HepG2 (cell line): ENCODE measurements around the gene FUCA1. TPM values are rescaled to one million over a fixed set of nuclear protein-coding genes. Genes with fewer than 3 reads are reported as not detected.

Experiments used
- ATAC-seq: fragments of 200-7000 bp; cut with Tn5 transposase; 3 replicates; pipeline ENCODE4 v1.9.1; 2020; ENCODE audit warnings: mild to moderate bottlenecking, moderate library complexity
- BruUV-seq: library from RNA; stranded (reverse); fragments of 400-500 nt; replicated peaks from 2 replicates; lab custom pipeline; 2021; lab: Mats Ljungman, UMichigan
- CTCF ChIA-PET: fragments of 300-600 bp; formaldehyde crosslinking; extraction: SDS; loops from one replicate; lab custom pipeline; 2021; ENCODE audit warnings: low total read pairs, inconsistent platforms, low intra/inter-chr PET ratio; lab: Yijun Ruan, JAX
- POLR2A ChIA-PET: fragments of 350-600 bp; sonication (Branson Sonifier 250); formaldehyde crosslinking; loops from one replicate; lab custom pipeline; 2020; ENCODE audit warnings: antibody characterized with exemption, inconsistent platforms; lab: Yijun Ruan, JAX
- DNase-seq: peaks from one replicate; pipeline ENCODE4 v3.0.0-alpha.2; 2015; ENCODE audit warnings: low spot score
- FAIRE-seq: peaks from 3 replicates; lab custom pipeline; 2011; peaks lifted over from hg19 to GRCh38; lab: Jason Lieb, UNC
- H2AFZ ChIP-seq: one replicate; pipeline ENCODE4 v1.6.1; 2011; ENCODE audit warnings: low read length, inconsistent platforms
- H3K27ac ChIP-seq: fragments of 300-600 bp; 3 replicates; pipeline ENCODE4 v1.8.0; 2011; ENCODE audit warnings: mixed run types, mild to moderate bottlenecking, mixed read lengths, low read length, inconsistent platforms; ENCODE audit not compliant: insufficient read depth; ENCODE audit errors: extremely low read length
- H3K27me3 ChIP-seq, 2 experiments: fragments of 200-600 bp in 1 of 2; 2 replicates in 1 of 2; 3 replicates in 1 of 2; pipeline versions ENCODE4 v1.6.0 to v1.8.0; 2011; ENCODE audit warnings: low read length in 2 of 2, mild to moderate bottlenecking in 2 of 2, moderate library complexity in 2 of 2, inconsistent platforms in 1 of 2; ENCODE audit not compliant: insufficient read depth in 2 of 2, control insufficient read depth in 1 of 2
- H3K36me3 ChIP-seq, 2 experiments: fragments of 200-600 bp in 1 of 2; replicated peaks in 1 of 2; 2 replicates in 1 of 2; 3 replicates in 1 of 2; pipeline versions ENCODE4 v1.5.1 to v1.8.0; 2011; ENCODE audit warnings: low read length in 2 of 2, inconsistent platforms in 1 of 2; ENCODE audit not compliant: insufficient read depth in 2 of 2, control insufficient read depth in 1 of 2
- H3K4me1 ChIP-seq: 2 replicates; pipeline ENCODE4 v1.5.1; 2012; ENCODE audit warnings: low read length, inconsistent platforms; ENCODE audit not compliant: insufficient read depth
- H3K4me2 ChIP-seq: 2 replicates; pipeline ENCODE4 v1.6.0; 2011; ENCODE audit warnings: low read depth, low read length, inconsistent platforms
- H3K4me3 ChIP-seq, 3 experiments: fragments of 200-600 bp in 1 of 3; sonication (generic), shearing (Covaris generic) in 1 of 3; replicated peaks in 1 of 3; 2 replicates each; pipeline ENCODE4 v1.5.1; 2011 to 2016; ENCODE audit warnings: low read length in 3 of 3, inconsistent platforms in 2 of 3, low read depth in 2 of 3, mild to moderate bottlenecking in 2 of 3, control low read depth in 1 of 3, mixed read lengths in 1 of 3; ENCODE audit not compliant: insufficient read depth in 1 of 3
- H3K79me2 ChIP-seq: one replicate; pipeline ENCODE4 v1.6.1; 2011; ENCODE audit warnings: low read length, inconsistent platforms; ENCODE audit not compliant: insufficient read depth
- H3K9ac ChIP-seq: 2 replicates; pipeline ENCODE4 v1.6.0; 2011; ENCODE audit warnings: mild to moderate bottlenecking, low read depth, low read length, inconsistent platforms; ENCODE audit not compliant: insufficient read depth
- H3K9me3 ChIP-seq: 2 replicates; pipeline ENCODE4 v1.5.1; 2012; ENCODE audit warnings: mild to moderate bottlenecking, low read length
- H4K20me1 ChIP-seq: 2 replicates; pipeline ENCODE4 v1.6.0; 2011; ENCODE audit warnings: inconsistent platforms, mild to moderate bottlenecking, low read length, moderate library complexity; ENCODE audit not compliant: insufficient read depth
- AGO1 ChIP-seq: fragments of 200-400 bp; formaldehyde crosslinking; IDR thresholded peaks from 2 replicates; pipeline ENCODE4 v1.6.1; 2017; ENCODE audit warnings: mild to moderate bottlenecking, low read depth, low read length, moderate library complexity; ENCODE audit not compliant: poor library complexity, severe bottlenecking
- KDM2A ChIP-seq: sonication (generic); formaldehyde crosslinking; IDR thresholded peaks from 2 replicates; pipeline ENCODE4 v1.4.0; 2020; ENCODE audit warnings: low read depth, missing genetic modification reagents, borderline replicate concordance
- NFE2L1 ChIP-seq: sonication (generic); formaldehyde crosslinking; IDR thresholded peaks from 2 replicates; pipeline ENCODE4 v1.4.0; 2020; ENCODE audit warnings: missing genetic modification reagents, mild to moderate bottlenecking, borderline replicate concordance
- PAF1 ChIP-seq: IDR thresholded peaks from 2 replicates; pipeline ENCODE4 v1.6.1; 2016; ENCODE audit warnings: missing genetic modification reagents, missing compliant biosample characterization
- POLR2AphosphoS2 ChIP-seq: IDR thresholded peaks from 2 replicates; pipeline ENCODE4 v1.6.1; 2011; ENCODE audit warnings: low read depth, low read length, improper control_type of control experiment
- ZNF710 ChIP-seq: sonication (generic); formaldehyde crosslinking; IDR thresholded peaks from 2 replicates; pipeline ENCODE4 v1.5.0; 2020; ENCODE audit warnings: mild to moderate bottlenecking, missing genetic modification reagents, borderline replicate concordance
- ZSCAN25 ChIP-seq: sonication (generic); formaldehyde crosslinking; IDR thresholded peaks from 2 replicates; pipeline ENCODE4 v1.8.0; 2022; ENCODE audit warnings: mild to moderate bottlenecking, missing genetic modification reagents
- WGBS: methylation state at CpG from one replicate; pipeline ENCODE4 v1.1.6; 2017; ENCODE audit warnings: low lambda C conversion rate; 5-methylcytosine and 5-hydroxymethylcytosine counted together
- in situ Hi-C: cut with HindIII; loops from 2 replicates; pipeline ENCODE4 v1.10.0; 2017; ENCODE audit warnings: low pct_unique_long_range_greater_than_20kb; ENCODE audit not compliant: extremely low pct_ligation_motif_present
- intact Hi-C: fragments of 100-400 bp; cut with micrococcal nuclease; formaldehyde crosslinking; loops from one replicate; pipeline ENCODE4 v1.10.0; 2022; ENCODE audit not compliant: unreplicated experiment
- polyA plus RNA-seq, 8 experiments: library from polyadenylated mRNA; depleted of rRNA in 3 of 8; stranded (reverse) in 7 of 8; unstranded in 1 of 8; fragments of >200 nt; fragmentation: Illumina TruSeq in 4 of 8; extraction: Trizol in 4 of 8; gene quantifications; 2 replicates each; pipeline versions ENCODE4 v1.2.1 to v1.2.3, GENCODE V29; 2011 to 2016; ENCODE audit warnings: low read depth in 4 of 8, missing spikeins in 1 of 8, mixed read lengths in 1 of 8; ENCODE audit not compliant: insufficient read depth in 1 of 8
- total RNA-seq, 5 experiments: library from RNA; depleted of rRNA; stranded (reverse); fragments of >200 nt; fragmentation: Illumina TruSeq; extraction: Trizol; gene quantifications; 2 replicates each; pipeline ENCODE4 v1.2.3, GENCODE V29; 2016; ENCODE audit warnings: low read depth in 1 of 5
- TF ChIP-seq, protein P1 (sequence below): sonication (generic); formaldehyde crosslinking; IDR thresholded peaks from 2 replicates; pipeline ENCODE4 v1.4.0; 2020; ENCODE audit warnings: missing genetic modification reagents, borderline replicate concordance

Gene FUCA1
- total and polyA plus RNA-seq, 2 of the 13 experiments (the other 11 are each of a cell fraction or from before 2014, with no cell fraction given): 32.7 to 33.6 TPM

DNA sequence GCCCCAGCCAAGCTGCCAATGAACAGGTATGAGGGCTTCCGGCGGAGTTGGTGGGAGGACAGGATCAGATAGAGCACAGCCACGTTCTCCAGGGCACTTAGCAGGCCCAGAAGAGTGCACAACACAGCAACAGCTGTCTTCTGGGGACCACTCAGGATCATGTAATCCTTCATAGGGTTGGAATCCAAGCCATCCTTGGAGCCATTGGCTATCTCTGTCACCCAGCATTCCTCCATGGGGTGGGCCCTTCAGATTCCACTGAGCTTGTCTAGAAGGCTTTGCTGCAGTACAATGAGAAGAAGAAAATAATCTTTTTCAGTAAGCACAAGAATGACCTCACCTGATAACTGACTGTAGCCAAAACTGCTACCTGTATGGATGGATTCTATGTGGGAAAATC, 7.3 kb upstream of the FUCA1 start (continued):
- TF ChIP-seq AGO1: no peak

GRCh38 chr1:23872421-23872820, 4.3 kb upstream of the FUCA1 start:
- 61% methylated on average over 3 of the region's 3 CpGs for WGBS
- no peaks in the 10 kb centered on the region for H4K20me1 ChIP-seq
- no peaks in the 10 kb centered on the region for H3K36me3 ChIP-seq
- TF ChIP-seq, protein P1, sequence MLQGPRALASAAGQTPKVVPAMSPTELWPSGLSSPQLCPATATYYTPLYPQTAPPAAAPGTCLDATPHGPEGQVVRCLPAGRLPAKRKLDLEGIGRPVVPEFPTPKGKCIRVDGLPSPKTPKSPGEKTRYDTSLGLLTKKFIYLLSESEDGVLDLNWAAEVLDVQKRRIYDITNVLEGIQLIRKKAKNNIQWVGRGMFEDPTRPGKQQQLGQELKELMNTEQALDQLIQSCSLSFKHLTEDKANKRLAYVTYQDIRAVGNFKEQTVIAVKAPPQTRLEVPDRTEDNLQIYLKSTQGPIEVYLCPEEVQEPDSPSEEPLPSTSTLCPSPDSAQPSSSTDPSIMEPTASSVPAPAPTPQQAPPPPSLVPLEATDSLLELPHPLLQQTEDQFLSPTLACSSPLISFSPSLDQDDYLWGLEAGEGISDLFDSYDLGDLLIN (CRISPR knock-in tag): no peak
- no peak overlapping the region for H3K4me2 ChIP-seq
- FAIRE-seq (no peak), ATAC-seq (no peak), DNase-seq (no peak)
- POLR2A ChIA-PET: no interaction called here
- no peak overlapping the region for H3K27ac ChIP-seq
- H3K79me2 ChIP-seq: peaks cover under 1% of the 10 kb centered on the region
- in situ Hi-C loops (no loop called here), intact Hi-C loops (no loop called here)
- H3K9ac ChIP-seq: no peak overlapping the region
- no peaks in the 10 kb centered on the region; a peak in 2 of 5 replicates for H3K27me3 ChIP-seq
- peaks cover 20% of the 10 kb centered on the region for H3K4me1 ChIP-seq
- no peaks in the 10 kb centered on the region for H3K9me3 ChIP-seq
- CTCF ChIA-PET: no interaction called here
- BruUV-seq: no TSS peak
- no peak overlapping the region for H2AFZ ChIP-seq
- H3K4me3 ChIP-seq: no peak overlapping the region

DNA sequence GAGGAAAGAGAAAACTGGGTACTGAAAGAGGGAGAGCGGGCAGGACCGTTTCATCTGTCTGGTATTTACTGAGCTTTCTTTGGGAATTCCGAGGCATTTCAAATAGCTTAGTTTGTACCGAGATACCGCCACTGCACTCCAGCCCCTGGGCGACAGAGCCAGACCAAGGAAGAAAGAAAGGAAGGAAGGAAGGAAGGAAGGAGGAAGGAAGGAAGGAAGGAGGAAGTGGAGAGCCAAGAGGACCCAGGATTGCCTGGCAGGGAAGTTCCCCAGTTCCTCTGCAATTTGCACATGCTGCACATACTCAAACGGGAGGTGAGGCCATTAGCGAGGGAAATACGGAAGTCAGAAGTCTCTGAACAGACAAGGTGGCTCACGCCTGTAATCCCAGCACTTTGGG, 961 bp upstream of the FUCA1 start:
- no peaks in the 10 kb centered on the region; a peak in 2 of 5 replicates for H3K27me3 ChIP-seq
- no peaks in the 10 kb centered on the region for H4K20me1 ChIP-seq
- CTCF ChIA-PET: interaction anchor here (0.8 to 2.2 kb wide), 2 partner anchors 48 to 59 kb away, joined by 3 to 15 read pairs; no protein-coding TSS in a partner anchor
- WGBS: 10% methylated on average over 10 of the region's 10 CpGs
- ATAC-seq: peak; percentile 15
- intact Hi-C loops: loop anchor here (5.0 to 10.0 kb wide), 2 partner anchors 67 to 94 kb away; partner anchors contain the start of genes GALE and PITHD1
- peak overlapping the region; percentile 37 for H3K27ac ChIP-seq
- peaks cover 33% of the 10 kb centered on the region for H3K4me1 ChIP-seq
- peaks cover 3% of the 10 kb centered on the region for H3K79me2 ChIP-seq
- peak overlapping the region; percentile 86 for H3K4me2 ChIP-seq
- no peak for DNase-seq
- H3K9me3 ChIP-seq: no peaks in the 10 kb centered on the region
- 0 out of 5 replicates have a peak, but pooled peaks cover 0 to 4% of the 10 kb centered on the region in 2 experiments for H3K36me3 ChIP-seq
- no TSS peak for BruUV-seq
- no peak for FAIRE-seq
- POLR2A ChIA-PET: interaction anchor here (1.4 to 2.3 kb wide), 3 partner anchors 59 to 91 kb away, joined by 6 to 11 read pairs (median 7); partner anchors contain the start of genes GALE and PITHD1
- in situ Hi-C loops: loop anchor here (5.0 kb wide), 1 partner anchor 62 kb away; no protein-coding TSS in a partner anchor
- peak overlapping the region; percentile 98 for H2AFZ ChIP-seq
- H3K4me3 ChIP-seq: peak overlapping the region; percentile 67 to 81 (median 81)
- H3K9ac ChIP-seq: peak overlapping the region; percentile 65
- TF ChIP-seq, protein P1 (CRISPR knock-in tag): no peak
- TF ChIP-seq PAF1 (CRISPR knock-in tag) (no peak), POLR2AphosphoS2 (no peak), ZNF710 (CRISPR knock-in tag) (0 out of 2 replicates have a peak, but pooled peaks have one; percentile 50), NFE2L1 (CRISPR knock-in tag) (no peak), ZSCAN25 (CRISPR knock-in tag) (0 out of 2 replicates have a peak, but pooled peaks have one; percentile 35), KDM2A (no peak)
